Right renal cortex interstitium (tissue), 3 donors: ENCODE results near the gene PANX2. TPM values are rescaled to one million over a fixed set of nuclear protein-coding genes. Genes with fewer than 3 reads are reported as not detected.

Experiments
- DNase-seq, 3 donors: peaks; one replicate each; pipeline ENCODE4 v3.0.0-alpha.2; 2013; ENCODE audit warnings: low read depth in 3 of 3, low spot score in 2 of 3
- polyA plus RNA-seq, 3 donors: library from polyadenylated mRNA; unstranded; fragments of 120-200 nt; gene quantifications; one replicate each; pipeline ENCODE4 v1.2.1, GENCODE V29; 2013; ENCODE audit not compliant: insufficient read length in 3 of 3

PANX2 gene
- polyA plus RNA-seq, 3 donors: 0.65 to 1.5 (median 1.1) TPM

- peak in 1 of 3 donors; percentile 36 for DNase-seq
Measured at GRCh38 chr22:50209893-50210292, 39.4 kb downstream of the PANX2 start.

GRCh38 chr22:50210378-50211139 is 40.0 kb downstream of the PANX2 start:
- DNase-seq: no peak

- DNase-seq: no peak
Measured at GRCh38 chr22:50211147-50211546, 40.6 kb downstream of the PANX2 start.

GRCh38 chr22:50213263-50213662 is 42.7 kb downstream of the PANX2 start:
- DNase-seq: no peak

GRCh38 chr22:50215297-50216054 is 44.9 kb downstream of the PANX2 start:
- no peak for DNase-seq

GRCh38 chr22:50216055-50216683 is 45.6 kb downstream of the PANX2 start:
- no peak for DNase-seq

- no peak for DNase-seq
Measured at GRCh38 chr22:50216684-50217520, 46.4 kb downstream of the PANX2 start.

GRCh38 chr22:50217543-50218152 is 47.1 kb downstream of the PANX2 start:
- no peak for DNase-seq

- no peak for DNase-seq
Measured at GRCh38 chr22:50218153-50218995, 47.8 kb downstream of the PANX2 start.

GRCh38 chr22:50218996-50219727 is 48.6 kb downstream of the PANX2 start:
- DNase-seq: no peak

GRCh38 chr22:50219800-50220602 is 49.5 kb downstream of the PANX2 start:
- no peak for DNase-seq

GRCh38 chr22:50220603-50221409 is 50.3 kb downstream of the PANX2 start:
- DNase-seq: no peak

- DNase-seq: no peak
Measured at GRCh38 chr22:50221410-50222300, 51.1 kb downstream of the PANX2 start.

- no peak for DNase-seq
Measured at GRCh38 chr22:50222508-50222907, 52.0 kb downstream of the PANX2 start.

- no peak for DNase-seq
Measured at GRCh38 chr22:50224071-50224470, 53.5 kb downstream of the PANX2 start.
